HepG2 (cell line): ENCODE results near the gene SPACA4. TPM values are rescaled to one million over a fixed set of nuclear protein-coding genes. Genes with fewer than 3 reads are reported as not detected.
A peak's percentile ranks its signal among the peaks of the same experiment; 100 is the strongest.

Experiments
- ATAC-seq: fragments of 200-7000 bp; cut with Tn5 transposase; 3 replicates; pipeline ENCODE4 v1.9.1; 2020; ENCODE audit warnings: mild to moderate bottlenecking, moderate library complexity
- BruUV-seq: library from RNA; stranded (reverse); fragments of 400-500 nt; replicated peaks from 2 replicates; lab custom pipeline; 2021; lab: Mats Ljungman, UMichigan
- CTCF ChIA-PET: fragments of 300-600 bp; formaldehyde crosslinking; extraction: SDS; loops from one replicate; lab custom pipeline; 2021; ENCODE audit warnings: low total read pairs, inconsistent platforms, low intra/inter-chr PET ratio; lab: Yijun Ruan, JAX
- POLR2A ChIA-PET: fragments of 350-600 bp; sonication (Branson Sonifier 250); formaldehyde crosslinking; loops from one replicate; lab custom pipeline; 2020; ENCODE audit warnings: antibody characterized with exemption, inconsistent platforms; lab: Yijun Ruan, JAX
- DNase-seq: peaks from one replicate; pipeline ENCODE4 v3.0.0-alpha.2; 2015; ENCODE audit warnings: low spot score
- FAIRE-seq: peaks from 3 replicates; lab custom pipeline; 2011; peaks lifted over from hg19 to GRCh38; lab: Jason Lieb, UNC
- H2AFZ ChIP-seq: one replicate; pipeline ENCODE4 v1.6.1; 2011; ENCODE audit warnings: low read length, inconsistent platforms
- H3K27ac ChIP-seq: fragments of 300-600 bp; 3 replicates; pipeline ENCODE4 v1.8.0; 2011; ENCODE audit warnings: mixed run types, mild to moderate bottlenecking, mixed read lengths, low read length, inconsistent platforms; ENCODE audit not compliant: insufficient read depth; ENCODE audit errors: extremely low read length
- H3K27me3 ChIP-seq, 2 experiments: fragments of 200-600 bp in 1 of 2; 2 replicates in 1 of 2; 3 replicates in 1 of 2; pipeline versions ENCODE4 v1.6.0 to v1.8.0; 2011; ENCODE audit warnings: low read length in 2 of 2, mild to moderate bottlenecking in 2 of 2, moderate library complexity in 2 of 2, inconsistent platforms in 1 of 2; ENCODE audit not compliant: insufficient read depth in 2 of 2, control insufficient read depth in 1 of 2
- H3K36me3 ChIP-seq, 2 experiments: fragments of 200-600 bp in 1 of 2; replicated peaks in 1 of 2; 2 replicates in 1 of 2; 3 replicates in 1 of 2; pipeline versions ENCODE4 v1.5.1 to v1.8.0; 2011; ENCODE audit warnings: low read length in 2 of 2, inconsistent platforms in 1 of 2; ENCODE audit not compliant: insufficient read depth in 2 of 2, control insufficient read depth in 1 of 2
- H3K4me1 ChIP-seq: 2 replicates; pipeline ENCODE4 v1.5.1; 2012; ENCODE audit warnings: low read length, inconsistent platforms; ENCODE audit not compliant: insufficient read depth
- H3K4me2 ChIP-seq: 2 replicates; pipeline ENCODE4 v1.6.0; 2011; ENCODE audit warnings: low read depth, low read length, inconsistent platforms
- H3K4me3 ChIP-seq, 3 experiments: fragments of 200-600 bp in 1 of 3; sonication (generic), shearing (Covaris generic) in 1 of 3; replicated peaks in 1 of 3; 2 replicates each; pipeline ENCODE4 v1.5.1; 2011 to 2016; ENCODE audit warnings: low read length in 3 of 3, inconsistent platforms in 2 of 3, low read depth in 2 of 3, mild to moderate bottlenecking in 2 of 3, control low read depth in 1 of 3, mixed read lengths in 1 of 3; ENCODE audit not compliant: insufficient read depth in 1 of 3
- H3K79me2 ChIP-seq: one replicate; pipeline ENCODE4 v1.6.1; 2011; ENCODE audit warnings: low read length, inconsistent platforms; ENCODE audit not compliant: insufficient read depth
- H3K9ac ChIP-seq: 2 replicates; pipeline ENCODE4 v1.6.0; 2011; ENCODE audit warnings: mild to moderate bottlenecking, low read depth, low read length, inconsistent platforms; ENCODE audit not compliant: insufficient read depth
- H3K9me3 ChIP-seq: 2 replicates; pipeline ENCODE4 v1.5.1; 2012; ENCODE audit warnings: mild to moderate bottlenecking, low read length
- H4K20me1 ChIP-seq: 2 replicates; pipeline ENCODE4 v1.6.0; 2011; ENCODE audit warnings: inconsistent platforms, mild to moderate bottlenecking, low read length, moderate library complexity; ENCODE audit not compliant: insufficient read depth
- BHLHE40 ChIP-seq: IDR thresholded peaks from 2 replicates; pipeline ENCODE4 v1.6.1; 2011; ENCODE audit warnings: low read length, improper control_type of control experiment
- MAZ ChIP-seq, 2 experiments: sonication (generic) in 1 of 2; formaldehyde crosslinking in 1 of 2; IDR thresholded peaks; 2 replicates each; pipeline versions ENCODE4 v1.5.0 to v1.6.1; 2012 to 2020; ENCODE audit warnings: low read depth in 2 of 2, mild to moderate bottlenecking in 2 of 2, borderline replicate concordance in 1 of 2, improper control_type of control experiment in 1 of 2, low read length in 1 of 2, missing genetic modification reagents in 1 of 2, moderate library complexity in 1 of 2
- NR2F1 ChIP-seq, 2 experiments: fragments of 450-650 bp in 1 of 2; formaldehyde crosslinking in 1 of 2; IDR thresholded peaks; 2 replicates each; pipeline versions ENCODE4 v1.5.0 to v1.6.1; 2016 to 2020; ENCODE audit warnings: mild to moderate bottlenecking in 1 of 2, missing compliant biosample characterization in 1 of 2, missing genetic modification reagents in 1 of 2, moderate library complexity in 1 of 2
- RFX5 ChIP-seq: IDR thresholded peaks from 2 replicates; pipeline ENCODE4 v1.6.1; 2011; ENCODE audit warnings: low read depth, low read length, improper control_type of control experiment
- ZNF329 ChIP-seq: sonication (generic); formaldehyde crosslinking; IDR thresholded peaks from 2 replicates; pipeline ENCODE4 v1.9.0; 2021; ENCODE audit warnings: low read depth, mild to moderate bottlenecking, missing genetic modification reagents
- WGBS: methylation state at CpG from one replicate; pipeline ENCODE4 v1.1.6; 2017; ENCODE audit warnings: low lambda C conversion rate; 5-methylcytosine and 5-hydroxymethylcytosine counted together
- in situ Hi-C: cut with HindIII; loops from 2 replicates; pipeline ENCODE4 v1.10.0; 2017; ENCODE audit warnings: low pct_unique_long_range_greater_than_20kb; ENCODE audit not compliant: extremely low pct_ligation_motif_present
- intact Hi-C: fragments of 100-400 bp; cut with micrococcal nuclease; formaldehyde crosslinking; loops from one replicate; pipeline ENCODE4 v1.10.0; 2022; ENCODE audit not compliant: unreplicated experiment
- polyA plus RNA-seq, 8 experiments: library from polyadenylated mRNA; depleted of rRNA in 3 of 8; stranded (reverse) in 7 of 8; unstranded in 1 of 8; fragments of >200 nt; fragmentation: Illumina TruSeq in 4 of 8; extraction: Trizol in 4 of 8; gene quantifications; 2 replicates each; pipeline versions ENCODE4 v1.2.1 to v1.2.3, GENCODE V29; 2011 to 2016; ENCODE audit warnings: low read depth in 4 of 8, missing spikeins in 1 of 8, mixed read lengths in 1 of 8; ENCODE audit not compliant: insufficient read depth in 1 of 8
- total RNA-seq, 5 experiments: library from RNA; depleted of rRNA; stranded (reverse); fragments of >200 nt; fragmentation: Illumina TruSeq; extraction: Trizol; gene quantifications; 2 replicates each; pipeline ENCODE4 v1.2.3, GENCODE V29; 2016; ENCODE audit warnings: low read depth in 1 of 5

Gene SPACA4
- total and polyA plus RNA-seq, 2 of the 13 experiments (the other 11 are each of a cell fraction or from before 2014, with no cell fraction given) = not detected

DNA sequence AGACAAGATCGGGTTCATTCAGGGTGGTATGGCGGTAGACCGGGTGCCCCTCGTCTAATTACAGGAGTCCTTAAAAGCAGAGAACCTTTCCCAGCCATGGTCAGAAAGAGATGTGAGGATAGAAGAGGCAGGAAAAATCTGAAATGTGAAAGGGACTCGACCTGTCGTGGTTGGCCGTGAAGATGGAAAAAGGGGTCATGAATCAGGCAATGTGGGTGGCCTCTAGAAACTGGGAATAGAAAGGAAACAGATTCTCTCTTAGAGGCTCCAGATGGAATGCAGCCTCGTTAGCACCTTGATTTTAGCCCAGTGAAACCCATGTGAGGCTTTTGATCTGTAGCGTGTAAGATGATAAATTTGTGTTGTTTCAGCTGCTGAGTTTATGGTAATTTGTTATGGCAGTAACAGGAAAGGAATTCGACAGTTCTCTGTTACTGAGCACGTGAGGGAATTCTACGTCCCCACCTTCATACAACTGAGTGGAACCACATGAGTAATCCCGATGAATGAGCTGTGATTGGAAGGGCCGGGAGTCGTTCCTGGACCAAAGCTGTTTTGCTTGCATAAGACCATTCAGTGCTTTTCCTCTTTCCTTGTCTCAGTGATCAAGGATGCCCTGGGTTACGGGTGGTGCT is 50.4 kb downstream of the SPACA4 start:
- H2AFZ ChIP-seq = no peak overlapping the region

More for the DNA sequence above, 50.4 kb downstream of the SPACA4 start:
- POLR2A ChIA-PET = no interaction called here
- Histone ChIP-seq H3K79me2 (no peaks in the 10 kb centered on the region), H3K36me3 (no peaks in the 10 kb centered on the region), H3K4me3 (no peak overlapping the region), H3K27me3 (no peaks in the 10 kb centered on the region), H4K20me1 (no peaks in the 10 kb centered on the region), H3K9ac (no peak overlapping the region), H3K9me3 (no peaks in the 10 kb centered on the region), H3K4me1 (peaks cover 2% of the 10 kb centered on the region; the same call in 1 of the 2 replicates), H3K27ac (no peak overlapping the region), H3K4me2 (no peak overlapping the region)
- intact Hi-C loops = loop anchor here (1.0 kb wide), 1 partner anchor 34 kb away; no protein-coding TSS in a partner anchor
- no peak for DNase-seq
- FAIRE-seq = no peak
- BruUV-seq = no TSS peak
- TF ChIP-seq MAZ (IDR thresholded peaks at IDR 0.05; ENCODE audit: borderline replicate concordance, low read depth, low read length) (no peak), MAZ (CRISPR knock-in tag; IDR thresholded peaks at IDR 0.05; ENCODE audit: low read depth) (no peak), RFX5 (peak; percentile 71; the same call in 1 of the 2 replicates), BHLHE40 (peak; percentile 65), NR2F1 (CRISPR knock-in tag; IDR thresholded peaks at IDR 0.05) (no peak), ZNF329 (CRISPR knock-in tag) (no peak)
- CTCF ChIA-PET = no interaction called here
- in situ Hi-C loops = no loop called here
- 28% methylated on average over 15 of the region's 16 CpGs for WGBS
- ATAC-seq = no peak

Other genes starting within 250 kb of the SPACA4 start
- gene TMEM143, start 242.8 kb upstream of the SPACA4 start, total RNA-seq (2016; rRNA removed; fragmentation: Illumina TruSeq; extraction: Trizol) = 4.7 and 7.7 TPM in 2 replicates
- gene TMEM143, start 242.8 kb upstream of the SPACA4 start, polyA plus RNA-seq (2011; rRNA removed) = 10.8 and 11.3 TPM in 2 replicates
- not detected in 2 replicates for gene SYNGR4, start 242.4 kb upstream of the SPACA4 start, total RNA-seq (2016; rRNA removed; fragmentation: Illumina TruSeq; extraction: Trizol)
- gene SYNGR4, start 242.4 kb upstream of the SPACA4 start, polyA plus RNA-seq (2011; rRNA removed) = not detected in 2 replicates
- gene KDELR1, start 215.2 kb upstream of the SPACA4 start, total RNA-seq (2016; rRNA removed; fragmentation: Illumina TruSeq; extraction: Trizol) = 70.8 and 134 TPM in 2 replicates
- 185 and 212 TPM in 2 replicates for gene KDELR1, start 215.2 kb upstream of the SPACA4 start, polyA plus RNA-seq (2011; rRNA removed)
- 0.02 TPM in 1 of 2 replicates, not detected in the other for gene GRIN2D, start 213.1 kb upstream of the SPACA4 start, total RNA-seq (2016; rRNA removed; fragmentation: Illumina TruSeq; extraction: Trizol)
- 0.08 and 0.13 TPM in 2 replicates for gene GRIN2D, start 213.1 kb upstream of the SPACA4 start, polyA plus RNA-seq (2011; rRNA removed)
- gene GRWD1, start 160.8 kb upstream of the SPACA4 start, total RNA-seq (2016; rRNA removed; fragmentation: Illumina TruSeq; extraction: Trizol) = 46.6 and 52.3 TPM in 2 replicates
- 10.8 and 13.4 TPM in 2 replicates for gene GRWD1, start 160.8 kb upstream of the SPACA4 start, polyA plus RNA-seq (2011; rRNA removed)
- gene KCNJ14, start 151.2 kb upstream of the SPACA4 start, total RNA-seq (2016; rRNA removed; fragmentation: Illumina TruSeq; extraction: Trizol) = 0.17 and 0.20 TPM in 2 replicates
- gene KCNJ14, start 151.2 kb upstream of the SPACA4 start, polyA plus RNA-seq (2011; rRNA removed) = 0.46 and 0.51 TPM in 2 replicates
- gene CYTH2, start 137.4 kb upstream of the SPACA4 start, total RNA-seq (2016; rRNA removed; fragmentation: Illumina TruSeq; extraction: Trizol) = 9.6 and 16.5 TPM in 2 replicates
- gene CYTH2, start 137.4 kb upstream of the SPACA4 start, polyA plus RNA-seq (2011; rRNA removed) = 39.3 and 48.3 TPM in 2 replicates
- gene LMTK3, start 94.9 kb upstream of the SPACA4 start, total RNA-seq (2016; rRNA removed; fragmentation: Illumina TruSeq; extraction: Trizol) = 0.22 and 0.29 TPM in 2 replicates
- gene LMTK3, start 94.9 kb upstream of the SPACA4 start, polyA plus RNA-seq (2011; rRNA removed) = 0.18 and 0.30 TPM in 2 replicates
- not detected in 2 replicates for gene SULT2B1, start 54.6 kb upstream of the SPACA4 start, total RNA-seq (2016; rRNA removed; fragmentation: Illumina TruSeq; extraction: Trizol)
- gene SULT2B1, start 54.6 kb upstream of the SPACA4 start, polyA plus RNA-seq (2011; rRNA removed) = 0.07 and 0.13 TPM in 2 replicates
- gene FAM83E, start 8.3 kb downstream of the SPACA4 start, total RNA-seq (2016; rRNA removed; fragmentation: Illumina TruSeq; extraction: Trizol) = 0.60 TPM in 1 of 2 replicates, not detected in the other
- 0.13 and 0.18 TPM in 2 replicates for gene FAM83E, start 8.3 kb downstream of the SPACA4 start, polyA plus RNA-seq (2011; rRNA removed)
- 1,485 and 1,498 TPM in 2 replicates for gene RPL18, start 12.4 kb downstream of the SPACA4 start, total RNA-seq (2016; rRNA removed; fragmentation: Illumina TruSeq; extraction: Trizol)
- 1,639 and 1,894 TPM in 2 replicates for gene RPL18, start 12.4 kb downstream of the SPACA4 start, polyA plus RNA-seq (2011; rRNA removed)
- gene SPHK2, start 12.8 kb downstream of the SPACA4 start, total RNA-seq (2016; rRNA removed; fragmentation: Illumina TruSeq; extraction: Trizol) = 11.1 and 14.4 TPM in 2 replicates
- 2.9 and 4.5 TPM in 2 replicates for gene SPHK2, start 12.8 kb downstream of the SPACA4 start, polyA plus RNA-seq (2011; rRNA removed)
- gene DBP, start 30.6 kb downstream of the SPACA4 start, total RNA-seq (2016; rRNA removed; fragmentation: Illumina TruSeq; extraction: Trizol) = 5.5 and 5.8 TPM in 2 replicates
- 1.7 and 2.1 TPM in 2 replicates for gene DBP, start 30.6 kb downstream of the SPACA4 start, polyA plus RNA-seq (2011; rRNA removed)
- 0.24 and 0.58 TPM in 2 replicates for gene CA11, start 39.4 kb downstream of the SPACA4 start, total RNA-seq (2016; rRNA removed; fragmentation: Illumina TruSeq; extraction: Trizol)
- gene CA11, start 39.4 kb downstream of the SPACA4 start, polyA plus RNA-seq (2011; rRNA removed) = 0.41 and 1.4 TPM in 2 replicates
- not detected in 2 replicates for gene NTN5, start 66.3 kb downstream of the SPACA4 start, total RNA-seq (2016; rRNA removed; fragmentation: Illumina TruSeq; extraction: Trizol)
- 0.03 and 0.05 TPM in 2 replicates for gene NTN5, start 66.3 kb downstream of the SPACA4 start, polyA plus RNA-seq (2011; rRNA removed)
- 0.07 TPM in 1 of 2 replicates, not detected in the other for gene FUT2, start 89.2 kb downstream of the SPACA4 start, total RNA-seq (2016; rRNA removed; fragmentation: Illumina TruSeq; extraction: Trizol)
- gene FUT2, start 89.2 kb downstream of the SPACA4 start, polyA plus RNA-seq (2011; rRNA removed) = 0.10 TPM in 1 of 2 replicates, not detected in the other
- gene MAMSTR, start 113.0 kb downstream of the SPACA4 start, total RNA-seq (2016; rRNA removed; fragmentation: Illumina TruSeq; extraction: Trizol) = 2.0 and 2.2 TPM in 2 replicates
- 2.4 and 2.7 TPM in 2 replicates for gene MAMSTR, start 113.0 kb downstream of the SPACA4 start, polyA plus RNA-seq (2011; rRNA removed)
- gene RASIP1, start 133.9 kb downstream of the SPACA4 start, total RNA-seq (2016; rRNA removed; fragmentation: Illumina TruSeq; extraction: Trizol) = 0.44 and 0.49 TPM in 2 replicates
- 0.58 and 1.1 TPM in 2 replicates for gene RASIP1, start 133.9 kb downstream of the SPACA4 start, polyA plus RNA-seq (2011; rRNA removed)
- gene IZUMO1, start 140.2 kb downstream of the SPACA4 start, total RNA-seq (2016; rRNA removed; fragmentation: Illumina TruSeq; extraction: Trizol) = 0.22 TPM in 1 of 2 replicates, not detected in the other
- 0.07 and 0.16 TPM in 2 replicates for gene IZUMO1, start 140.2 kb downstream of the SPACA4 start, polyA plus RNA-seq (2011; rRNA removed)
- 0.07 TPM in 2 replicates for gene FUT1, start 145.9 kb downstream of the SPACA4 start, total RNA-seq (2016; rRNA removed; fragmentation: Illumina TruSeq; extraction: Trizol)
- 1.1 and 1.5 TPM in 2 replicates for gene FUT1, start 145.9 kb downstream of the SPACA4 start, polyA plus RNA-seq (2011; rRNA removed)
- gene FGF21, start 148.8 kb downstream of the SPACA4 start, total RNA-seq (2016; rRNA removed; fragmentation: Illumina TruSeq; extraction: Trizol) = not detected in 2 replicates
- 0.17 TPM in 2 replicates for gene FGF21, start 148.8 kb downstream of the SPACA4 start, polyA plus RNA-seq (2011; rRNA removed)
- gene BCAT2, start 204.3 kb downstream of the SPACA4 start, total RNA-seq (2016; rRNA removed; fragmentation: Illumina TruSeq; extraction: Trizol) = 2.3 and 2.5 TPM in 2 replicates
- gene BCAT2, start 204.3 kb downstream of the SPACA4 start, polyA plus RNA-seq (2011; rRNA removed) = 3.6 TPM in 2 replicates
- 0.53 and 0.58 TPM in 2 replicates for gene HSD17B14, start 229.7 kb downstream of the SPACA4 start, total RNA-seq (2016; rRNA removed; fragmentation: Illumina TruSeq; extraction: Trizol)
- gene HSD17B14, start 229.7 kb downstream of the SPACA4 start, polyA plus RNA-seq (2011; rRNA removed) = 1.2 and 1.8 TPM in 2 replicates